A204.1 (cell line): Measurements from ENCODE around the gene RALB.
"Not testable (repeated sequence)": the region's sequence is repeated elsewhere in the genome, so short reads cannot be mapped to it uniquely, and the experiment has no call there.

Source experiments
- FAIRE-seq: peaks from 2 replicates; lab custom pipeline; 2012; peaks lifted over from hg19 to GRCh38; lab: Jason Lieb, UNC

The RALB gene

GRCh38 chr2:120224735-120225548, 27.7 kb upstream of the RALB start:
- FAIRE-seq = no peak

DNA sequence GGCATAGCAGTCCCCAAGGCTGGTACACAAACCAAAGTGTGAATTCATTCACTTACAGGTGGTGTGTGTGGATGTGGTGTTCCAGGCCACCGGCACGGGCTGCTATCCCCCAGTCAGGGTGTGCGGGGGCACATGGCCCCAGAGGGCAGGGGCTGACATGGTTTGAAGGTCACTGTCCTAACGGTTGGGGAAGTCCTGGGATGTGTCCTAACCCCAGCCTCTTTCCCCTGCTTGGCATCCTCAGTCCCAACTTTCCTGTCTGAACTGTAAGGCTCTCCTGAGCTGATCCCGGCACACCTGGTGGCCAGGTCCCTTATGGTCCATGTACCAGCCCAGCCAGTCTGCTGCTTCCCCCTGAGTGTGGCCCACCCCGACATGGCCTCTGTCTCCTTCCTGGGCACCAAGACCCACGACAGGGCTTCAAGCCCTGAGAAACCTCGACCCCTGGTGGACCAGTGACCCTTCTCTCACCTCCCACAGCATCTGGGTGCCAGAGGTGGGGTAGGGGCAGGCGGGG, 27.0 kb upstream of the RALB start:
- FAIRE-seq = no peak

GRCh38 chr2:120226316-120226715, 26.3 kb upstream of the RALB start:
- FAIRE-seq = no peak

DNA sequence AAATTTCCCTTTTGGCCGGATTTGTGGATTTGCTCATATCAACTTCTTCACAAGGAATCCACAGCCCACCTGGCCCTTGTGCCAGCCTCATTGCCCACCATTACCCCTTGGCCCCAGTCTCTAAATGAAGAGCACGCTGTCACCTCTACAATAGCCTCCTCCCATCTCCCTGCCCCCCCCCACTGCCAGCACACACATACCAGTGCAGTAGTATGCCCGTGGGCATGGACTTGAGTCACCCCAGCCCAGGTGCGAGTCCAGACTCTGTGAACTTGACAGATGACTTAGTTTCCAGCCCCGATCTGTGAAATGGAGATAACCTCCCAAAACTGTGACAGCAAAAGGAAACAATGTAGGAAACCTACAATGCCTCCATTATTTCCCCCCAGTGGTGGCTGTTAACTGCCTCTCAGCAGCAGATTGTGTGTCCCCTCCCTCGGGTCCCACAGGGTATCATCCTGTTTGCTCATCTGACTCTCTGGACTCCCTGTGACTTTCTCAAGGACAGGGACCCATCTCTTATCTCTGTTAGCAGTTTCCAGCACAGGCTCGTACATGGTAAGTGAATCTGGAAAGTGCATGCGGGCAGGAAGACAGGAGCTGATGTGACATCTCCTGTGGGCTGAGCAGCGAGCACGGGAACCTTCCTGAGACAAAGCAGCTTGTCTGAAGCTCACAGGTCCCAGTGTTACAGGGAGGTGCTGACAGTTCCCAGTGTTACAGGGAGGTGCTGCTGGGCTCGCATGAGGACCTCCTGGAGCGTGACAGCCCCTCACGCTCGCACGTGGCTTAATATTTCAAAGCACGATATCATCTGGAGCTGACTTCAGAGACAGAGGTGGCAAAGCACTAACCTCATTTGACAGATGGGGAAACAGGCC, 25.3 kb upstream of the RALB start:
- no peak for FAIRE-seq

- no peak for FAIRE-seq
Observed at GRCh38 chr2:120228503-120228902, 24.1 kb upstream of the RALB start.

GRCh38 chr2:120229341-120229740, 23.3 kb upstream of the RALB start:
- no peak for FAIRE-seq

GRCh38 chr2:120230515-120231471, 21.9 kb upstream of the RALB start:
- FAIRE-seq = no peak

DNA sequence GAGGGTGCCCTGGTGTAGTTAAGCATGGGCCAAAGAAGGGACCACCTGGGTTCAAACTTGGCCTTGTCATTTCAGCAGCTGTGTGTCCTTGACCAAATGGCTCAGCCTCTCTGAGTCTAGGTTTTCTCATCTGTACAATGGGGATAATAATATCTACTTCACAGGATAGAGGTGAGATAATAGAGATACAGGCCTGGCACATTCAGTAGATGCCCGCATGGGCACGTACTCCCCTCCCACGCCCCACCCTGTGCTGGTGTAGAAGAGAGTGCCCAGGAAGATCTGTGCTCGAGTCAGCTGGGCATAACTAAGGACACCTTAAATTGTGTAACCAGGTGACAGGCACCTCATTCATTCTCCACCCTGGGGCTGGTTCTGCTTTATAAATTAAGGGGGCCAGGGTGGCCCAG, 21.1 kb upstream of the RALB start:
- no peak for FAIRE-seq

- FAIRE-seq = peak; percentile 49
Observed at GRCh38 chr2:120231974-120232635, 20.5 kb upstream of the RALB start.

GRCh38 chr2:120233292-120233691, 19.4 kb upstream of the RALB start:
- FAIRE-seq = no peak

GRCh38 chr2:120235158-120235557, 17.5 kb upstream of the RALB start:
- not testable (repeated sequence) for FAIRE-seq

GRCh38 chr2:120235681-120236080, 17.0 kb upstream of the RALB start:
- FAIRE-seq = no peak

- no peak for FAIRE-seq
Observed at GRCh38 chr2:120236316-120236715, 16.3 kb upstream of the RALB start.

DNA sequence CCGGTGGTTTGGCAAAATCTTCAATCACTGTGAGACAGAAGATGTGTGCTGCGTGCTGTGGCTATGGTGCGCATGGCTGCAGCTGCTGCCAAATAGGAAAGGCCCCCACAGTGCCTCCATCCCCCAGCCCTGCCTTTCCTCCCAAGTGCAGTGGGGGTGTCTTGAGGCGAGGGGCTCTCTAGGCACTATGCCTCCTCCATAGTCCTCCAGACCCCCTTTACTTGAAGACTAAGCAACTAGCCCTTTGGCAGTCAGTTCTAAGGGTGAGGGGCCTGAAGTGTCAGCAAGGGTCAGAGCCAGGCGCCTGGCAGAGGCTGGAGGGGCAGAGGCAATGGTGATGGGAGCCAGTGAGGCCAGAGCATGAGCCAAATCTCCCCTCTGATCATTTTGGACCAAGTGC, 15.9 kb upstream of the RALB start:
- no peak for FAIRE-seq

DNA sequence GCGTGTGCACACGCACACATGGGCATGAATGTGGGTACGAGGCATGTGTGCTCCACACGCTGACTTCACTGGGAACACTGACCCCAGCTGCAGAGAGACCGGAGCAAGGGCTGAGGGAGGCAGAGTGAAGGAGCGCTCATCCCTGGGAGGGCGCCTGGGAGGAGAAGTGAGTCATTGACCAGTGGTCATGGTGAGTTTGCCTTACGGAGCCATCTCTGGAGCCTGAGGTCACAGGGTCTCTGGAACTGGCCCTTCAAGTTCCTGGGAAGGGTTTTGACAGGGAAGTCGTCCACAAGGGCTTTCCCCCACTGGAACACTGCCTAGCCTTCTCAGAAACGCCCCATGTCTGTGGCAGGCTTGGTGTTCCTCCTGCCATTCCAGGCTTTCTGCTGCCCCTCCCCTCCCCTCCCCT, 15.2 kb upstream of the RALB start:
- no peak for FAIRE-seq

- FAIRE-seq = no peak
Observed at GRCh38 chr2:120238728-120239487, 13.7 kb upstream of the RALB start.

DNA sequence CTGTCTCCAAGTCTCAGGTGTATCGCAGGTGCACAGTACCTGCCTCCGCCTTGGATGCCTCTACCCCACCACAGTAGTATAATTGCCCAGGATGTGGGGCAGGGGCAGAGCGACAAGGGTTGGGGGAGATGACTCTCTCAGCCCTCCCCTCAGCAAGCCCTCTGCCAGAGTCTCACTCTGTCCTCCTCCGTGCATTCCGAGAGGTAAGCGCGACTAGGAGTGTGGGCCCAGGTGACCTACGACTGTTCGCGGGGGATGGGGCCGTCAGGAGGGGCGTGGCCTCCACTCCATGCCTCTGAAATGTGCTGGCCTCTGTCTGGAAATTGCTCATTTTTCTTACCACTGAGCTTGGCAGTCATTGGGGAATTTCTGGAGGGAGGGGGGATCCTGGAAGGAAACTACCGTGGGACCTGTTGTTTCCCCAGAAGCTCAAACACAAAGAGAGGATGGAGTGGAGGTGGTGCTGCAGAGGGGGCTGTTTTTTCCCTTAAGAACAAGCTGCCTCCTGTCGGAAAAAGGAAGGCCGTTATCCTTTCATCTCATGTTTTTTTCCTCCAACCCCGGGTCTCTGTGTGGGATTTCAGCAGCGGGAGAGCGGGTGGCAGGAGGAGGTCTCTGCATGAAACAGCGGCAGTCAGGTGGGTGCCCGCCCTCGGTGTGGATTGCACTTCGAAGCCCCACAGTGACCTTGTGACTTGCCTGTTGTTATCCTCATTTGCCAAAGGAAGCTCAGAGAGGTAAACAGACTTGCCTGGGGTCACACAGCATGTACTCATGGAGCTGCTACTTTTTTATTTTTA, 13.0 kb upstream of the RALB start:
- no peak for FAIRE-seq

DNA sequence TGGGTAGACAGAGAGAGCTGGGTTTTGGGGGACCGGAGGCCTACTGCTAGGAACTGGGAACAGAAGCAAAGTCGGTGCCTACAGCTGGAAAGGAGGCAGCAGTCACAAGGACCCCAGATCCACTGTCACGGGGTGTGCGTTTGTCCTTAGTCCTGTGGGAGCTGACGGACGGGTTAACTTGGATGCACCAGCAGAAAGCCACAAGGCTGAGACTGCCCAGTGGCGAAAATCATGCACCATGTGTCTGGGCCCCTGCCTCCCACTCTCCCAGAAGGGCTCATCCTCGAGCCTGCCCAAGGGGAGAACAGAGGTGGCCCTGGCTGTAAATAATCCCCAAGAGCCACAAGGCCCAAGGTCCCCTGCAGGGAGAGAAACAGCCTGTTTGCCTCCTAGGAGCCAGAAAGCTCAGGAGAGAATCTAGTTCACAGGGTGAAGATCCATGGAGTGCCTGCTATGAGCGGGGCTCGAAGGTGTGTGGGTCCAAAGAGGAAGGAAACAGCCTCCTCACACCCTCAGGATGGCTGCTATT, 11.7 kb upstream of the RALB start:
- no peak for FAIRE-seq

- no peak for FAIRE-seq
Observed at GRCh38 chr2:120241684-120242083, 11.0 kb upstream of the RALB start.

- FAIRE-seq = no peak
Observed at GRCh38 chr2:120243211-120243610, 9.4 kb upstream of the RALB start.
